Measurements from ENCODE around the gene KRT80.

DNA sequence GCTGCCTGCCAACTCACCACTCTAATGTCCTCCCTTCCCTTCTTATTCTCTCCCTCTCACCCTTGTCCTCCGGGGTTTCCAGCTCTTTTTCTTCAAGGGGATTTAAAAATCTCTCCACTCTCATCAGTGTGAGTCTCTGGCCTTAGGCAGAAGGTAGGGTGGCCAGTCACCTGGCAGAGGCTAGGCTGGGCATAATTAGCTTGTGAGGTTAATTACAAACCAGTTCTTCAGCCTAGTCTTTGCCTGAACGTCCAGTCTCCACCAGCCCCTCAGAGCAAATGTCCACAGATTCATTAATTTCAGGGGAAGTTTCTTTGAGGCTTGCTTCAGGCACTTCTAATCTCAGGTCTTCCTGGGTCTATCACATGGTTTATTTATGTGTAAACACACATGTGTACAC is 48.0 kb upstream of the KRT80 start:
- no peak for TF ChIP-seq EP300 (IDR thresholded peaks at IDR 0.05)
- TF ChIP-seq, protein P1, sequence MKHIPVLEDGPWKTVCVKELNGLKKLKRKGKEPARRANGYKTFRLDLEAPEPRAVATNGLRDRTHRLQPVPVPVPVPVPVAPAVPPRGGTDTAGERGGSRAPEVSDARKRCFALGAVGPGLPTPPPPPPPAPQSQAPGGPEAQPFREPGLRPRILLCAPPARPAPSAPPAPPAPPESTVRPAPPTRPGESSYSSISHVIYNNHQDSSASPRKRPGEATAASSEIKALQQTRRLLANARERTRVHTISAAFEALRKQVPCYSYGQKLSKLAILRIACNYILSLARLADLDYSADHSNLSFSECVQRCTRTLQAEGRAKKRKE (CRISPR knock-in tag; IDR thresholded peaks at IDR 0.05; ENCODE audit: low read depth) = no peak
- TF ChIP-seq, protein P2, sequence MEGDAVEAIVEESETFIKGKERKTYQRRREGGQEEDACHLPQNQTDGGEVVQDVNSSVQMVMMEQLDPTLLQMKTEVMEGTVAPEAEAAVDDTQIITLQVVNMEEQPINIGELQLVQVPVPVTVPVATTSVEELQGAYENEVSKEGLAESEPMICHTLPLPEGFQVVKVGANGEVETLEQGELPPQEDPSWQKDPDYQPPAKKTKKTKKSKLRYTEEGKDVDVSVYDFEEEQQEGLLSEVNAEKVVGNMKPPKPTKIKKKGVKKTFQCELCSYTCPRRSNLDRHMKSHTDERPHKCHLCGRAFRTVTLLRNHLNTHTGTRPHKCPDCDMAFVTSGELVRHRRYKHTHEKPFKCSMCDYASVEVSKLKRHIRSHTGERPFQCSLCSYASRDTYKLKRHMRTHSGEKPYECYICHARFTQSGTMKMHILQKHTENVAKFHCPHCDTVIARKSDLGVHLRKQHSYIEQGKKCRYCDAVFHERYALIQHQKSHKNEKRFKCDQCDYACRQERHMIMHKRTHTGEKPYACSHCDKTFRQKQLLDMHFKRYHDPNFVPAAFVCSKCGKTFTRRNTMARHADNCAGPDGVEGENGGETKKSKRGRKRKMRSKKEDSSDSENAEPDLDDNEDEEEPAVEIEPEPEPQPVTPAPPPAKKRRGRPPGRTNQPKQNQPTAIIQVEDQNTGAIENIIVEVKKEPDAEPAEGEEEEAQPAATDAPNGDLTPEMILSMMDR (IDR thresholded peaks at IDR 0.05) = no peak
- TF ChIP-seq TP53 (CRISPR knock-in tag; IDR thresholded peaks at IDR 0.05) = no peak
- no peak for TF ChIP-seq FOSL2 (IDR thresholded peaks at IDR 0.05)
- TF ChIP-seq FOSL2 (CRISPR knock-in tag; IDR thresholded peaks at IDR 0.05) = no peak
- TF ChIP-seq MYC (IDR thresholded peaks at IDR 0.05; ENCODE audit: borderline replicate concordance, low read length) = no peak
- TF ChIP-seq HDAC2 (IDR thresholded peaks at IDR 0.05) = no peak
- TF ChIP-seq, protein P3, sequence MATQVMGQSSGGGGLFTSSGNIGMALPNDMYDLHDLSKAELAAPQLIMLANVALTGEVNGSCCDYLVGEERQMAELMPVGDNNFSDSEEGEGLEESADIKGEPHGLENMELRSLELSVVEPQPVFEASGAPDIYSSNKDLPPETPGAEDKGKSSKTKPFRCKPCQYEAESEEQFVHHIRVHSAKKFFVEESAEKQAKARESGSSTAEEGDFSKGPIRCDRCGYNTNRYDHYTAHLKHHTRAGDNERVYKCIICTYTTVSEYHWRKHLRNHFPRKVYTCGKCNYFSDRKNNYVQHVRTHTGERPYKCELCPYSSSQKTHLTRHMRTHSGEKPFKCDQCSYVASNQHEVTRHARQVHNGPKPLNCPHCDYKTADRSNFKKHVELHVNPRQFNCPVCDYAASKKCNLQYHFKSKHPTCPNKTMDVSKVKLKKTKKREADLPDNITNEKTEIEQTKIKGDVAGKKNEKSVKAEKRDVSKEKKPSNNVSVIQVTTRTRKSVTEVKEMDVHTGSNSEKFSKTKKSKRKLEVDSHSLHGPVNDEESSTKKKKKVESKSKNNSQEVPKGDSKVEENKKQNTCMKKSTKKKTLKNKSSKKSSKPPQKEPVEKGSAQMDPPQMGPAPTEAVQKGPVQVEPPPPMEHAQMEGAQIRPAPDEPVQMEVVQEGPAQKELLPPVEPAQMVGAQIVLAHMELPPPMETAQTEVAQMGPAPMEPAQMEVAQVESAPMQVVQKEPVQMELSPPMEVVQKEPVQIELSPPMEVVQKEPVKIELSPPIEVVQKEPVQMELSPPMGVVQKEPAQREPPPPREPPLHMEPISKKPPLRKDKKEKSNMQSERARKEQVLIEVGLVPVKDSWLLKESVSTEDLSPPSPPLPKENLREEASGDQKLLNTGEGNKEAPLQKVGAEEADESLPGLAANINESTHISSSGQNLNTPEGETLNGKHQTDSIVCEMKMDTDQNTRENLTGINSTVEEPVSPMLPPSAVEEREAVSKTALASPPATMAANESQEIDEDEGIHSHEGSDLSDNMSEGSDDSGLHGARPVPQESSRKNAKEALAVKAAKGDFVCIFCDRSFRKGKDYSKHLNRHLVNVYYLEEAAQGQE (IDR thresholded peaks at IDR 0.05) = no peak
- no peak for TF ChIP-seq ESRRA (IDR thresholded peaks at IDR 0.05; ENCODE audit: borderline replicate concordance, low read length)
- no peak for TF ChIP-seq GATA3 (IDR thresholded peaks at IDR 0.05; ENCODE audit: borderline replicate concordance)
